K562 (cell line): Measurements from ENCODE around the gene MTA2. TPM values are rescaled to one million over a fixed set of nuclear protein-coding genes. Genes with fewer than 3 reads are reported as not detected.

Experiments
- BHLHE40 ChIP-seq: IDR thresholded peaks from 2 replicates; pipeline ENCODE4 v1.6.1; 2011; ENCODE audit warnings: low read length, improper control_type of control experiment
- BMI1 ChIP-seq: fragments of 150-350 bp; IDR thresholded peaks from 2 replicates; pipeline ENCODE4 v1.6.1; 2014; ENCODE audit warnings: low read length
- BRD9 ChIP-seq: fragments of 450-650 bp; IDR thresholded peaks from 2 replicates; pipeline ENCODE4 v1.6.1; 2018; ENCODE audit warnings: low read depth; ENCODE audit not compliant: partially characterized antibody
- CLOCK ChIP-seq: fragments of 250-450 bp; sonication (Bioruptor Pico); IDR thresholded peaks from 2 replicates; pipeline ENCODE4 v1.4.0; 2020; ENCODE audit warnings: mild to moderate bottlenecking, moderate library complexity, borderline replicate concordance
- CREB3L1 ChIP-seq: fragments of 450-650 bp; IDR thresholded peaks from 2 replicates; pipeline ENCODE4 v1.6.1; 2014; ENCODE audit warnings: low read depth, mild to moderate bottlenecking, moderate library complexity, borderline replicate concordance
- HCFC1 ChIP-seq: IDR thresholded peaks from 2 replicates; pipeline ENCODE4 v1.6.1; 2012; ENCODE audit warnings: low read depth, low read length, improper control_type of control experiment
- KLF13 ChIP-seq: fragments of 450-650 bp; IDR thresholded peaks from 2 replicates; pipeline ENCODE4 v1.6.1; 2016; ENCODE audit warnings: missing genetic modification characterization, low read depth, mild to moderate bottlenecking, missing compliant biosample characterization, moderate library complexity, borderline replicate concordance
- MAZ ChIP-seq, 2 experiments: fragments of 450-650 bp in 1 of 2; sonication (generic) in 1 of 2; formaldehyde crosslinking; IDR thresholded peaks in 1 of 2; conservative IDR thresholded peaks in 1 of 2; 2 replicates each; pipeline versions ENCODE4 v1.4.0 to v1.5.0; 2020; ENCODE audit warnings: mild to moderate bottlenecking in 1 of 2, missing genetic modification reagents in 1 of 2
- POLR2AphosphoS2 ChIP-seq: IDR thresholded peaks from 2 replicates; pipeline ENCODE4 v1.6.1; 2012; ENCODE audit warnings: low read length, improper control_type of control experiment
- POLR3G ChIP-seq: IDR thresholded peaks from 2 replicates; pipeline ENCODE4 v1.6.1; 2011; ENCODE audit not compliant: insufficient read length, insufficient replicate concordance; ENCODE audit errors: extremely low read depth
- SIN3B ChIP-seq: fragments of 450-650 bp; IDR thresholded peaks from 2 replicates; pipeline ENCODE4 v1.6.1; 2017; ENCODE audit warnings: low read depth, mild to moderate bottlenecking, moderate library complexity
- SMC3 ChIP-seq: conservative IDR thresholded peaks from 2 replicates; pipeline ENCODE4 v1.6.1; 2011; ENCODE audit warnings: low read depth, low read length, improper control_type of control experiment; ENCODE audit not compliant: insufficient read depth
- STAG1 ChIP-seq: sonication (generic); formaldehyde crosslinking; IDR thresholded peaks from 2 replicates; pipeline ENCODE4 v1.5.0; 2020; ENCODE audit warnings: missing genetic modification reagents, borderline replicate concordance
- ZNF23 ChIP-seq: fragments of 250-450 bp; sonication (Bioruptor Pico); IDR thresholded peaks from 2 replicates; pipeline ENCODE4 v1.4.0; 2020; ENCODE audit warnings: mild to moderate bottlenecking
- ZNF551 ChIP-seq: fragments of 250-450 bp; sonication (Bioruptor Pico); IDR thresholded peaks from 2 replicates; pipeline ENCODE4 v1.5.0; 2021; ENCODE audit warnings: mild to moderate bottlenecking, moderate library complexity
- ZSCAN32 ChIP-seq: fragments of 450-650 bp; formaldehyde crosslinking; IDR thresholded peaks from 2 replicates; pipeline ENCODE4 v1.4.0; 2020; ENCODE audit warnings: mild to moderate bottlenecking, moderate library complexity
- polyA plus RNA-seq, 8 experiments: library from polyadenylated mRNA; depleted of rRNA in 4 of 8; stranded (reverse) in 5 of 8; unstranded in 3 of 8; fragments of >200 nt; fragmentation: Nextera tagmentation in 2 of 8; fragmentation: Illumina TruSeq in 1 of 8; extraction: Ambion mirVana in 2 of 8; extraction: Trizol in 1 of 8; gene quantifications; 2 replicates each; pipeline versions ENCODE4 v1.2.1 to v1.2.3, GENCODE V29; 2011 to 2014; ENCODE audit warnings: inconsistent platforms in 1 of 8, missing spikeins in 1 of 8
- total RNA-seq, 7 experiments: library from RNA; depleted of rRNA in 6 of 7; stranded (reverse); fragments of >200 nt in 6 of 7; fragmentation: Illumina TruSeq in 2 of 7; extraction: Trizol in 2 of 7; gene quantifications; 2 replicates each; pipeline versions ENCODE4 v1.2.1 to v1.2.3, GENCODE V29; 2011 to 2021; ENCODE audit warnings: low replicate concordance in 1 of 7
- TF ChIP-seq, protein P1 (sequence below): fragments of 250-450 bp; sonication (Bioruptor Pico); IDR thresholded peaks from 2 replicates; pipeline ENCODE4 v1.5.0; 2021
- TF ChIP-seq, protein P2 (sequence below), 2 experiments: fragments of 450-650 bp; IDR thresholded peaks; 2 replicates each; pipeline ENCODE4 v1.6.1; 2016
- TF ChIP-seq, protein P3 (sequence below), 2 experiments: fragments of 450-650 bp; conservative IDR thresholded peaks; 2 replicates each; pipeline ENCODE4 v1.6.1; 2017; ENCODE audit warnings: mild to moderate bottlenecking in 2 of 2, moderate library complexity in 2 of 2

MTA2 gene
- total and polyA plus RNA-seq, 9 of the 15 experiments (the other 6 are each of a cell fraction or from before 2014, with no cell fraction given): 6.2 to 220 (median 172) TPM

GRCh38 chr11:62593434-62594044 is 8.1 kb downstream of the MTA2 start (continued):
- TF ChIP-seq, protein P1, sequence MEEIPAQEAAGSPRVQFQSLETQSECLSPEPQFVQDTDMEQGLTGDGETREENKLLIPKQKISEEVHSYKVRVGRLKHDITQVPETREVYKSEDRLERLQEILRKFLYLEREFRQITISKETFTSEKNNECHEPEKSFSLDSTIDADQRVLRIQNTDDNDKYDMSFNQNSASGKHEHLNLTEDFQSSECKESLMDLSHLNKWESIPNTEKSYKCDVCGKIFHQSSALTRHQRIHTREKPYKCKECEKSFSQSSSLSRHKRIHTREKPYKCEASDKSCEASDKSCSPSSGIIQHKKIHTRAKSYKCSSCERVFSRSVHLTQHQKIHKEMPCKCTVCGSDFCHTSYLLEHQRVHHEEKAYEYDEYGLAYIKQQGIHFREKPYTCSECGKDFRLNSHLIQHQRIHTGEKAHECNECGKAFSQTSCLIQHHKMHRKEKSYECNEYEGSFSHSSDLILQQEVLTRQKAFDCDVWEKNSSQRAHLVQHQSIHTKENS (CRISPR knock-in tag): no peak
- peak; percentile 15; the same call in 1 of the 2 replicates for TF ChIP-seq HCFC1
- TF ChIP-seq POLR3G: no peak
- no peak for TF ChIP-seq CLOCK (CRISPR knock-in tag)
- TF ChIP-seq, protein P2, sequence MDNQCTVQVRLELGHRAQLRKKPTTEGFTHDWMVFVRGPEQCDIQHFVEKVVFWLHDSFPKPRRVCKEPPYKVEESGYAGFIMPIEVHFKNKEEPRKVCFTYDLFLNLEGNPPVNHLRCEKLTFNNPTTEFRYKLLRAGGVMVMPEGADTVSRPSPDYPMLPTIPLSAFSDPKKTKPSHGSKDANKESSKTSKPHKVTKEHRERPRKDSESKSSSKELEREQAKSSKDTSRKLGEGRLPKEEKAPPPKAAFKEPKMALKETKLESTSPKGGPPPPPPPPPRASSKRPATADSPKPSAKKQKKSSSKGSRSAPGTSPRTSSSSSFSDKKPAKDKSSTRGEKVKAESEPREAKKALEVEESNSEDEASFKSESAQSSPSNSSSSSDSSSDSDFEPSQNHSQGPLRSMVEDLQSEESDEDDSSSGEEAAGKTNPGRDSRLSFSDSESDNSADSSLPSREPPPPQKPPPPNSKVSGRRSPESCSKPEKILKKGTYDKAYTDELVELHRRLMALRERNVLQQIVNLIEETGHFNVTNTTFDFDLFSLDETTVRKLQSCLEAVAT (IDR thresholded peaks at IDR 0.05): no peak
- TF ChIP-seq ZSCAN32 (CRISPR knock-in tag): no peak
- no peak for TF ChIP-seq KLF13 (tag)
- TF ChIP-seq, protein P3, sequence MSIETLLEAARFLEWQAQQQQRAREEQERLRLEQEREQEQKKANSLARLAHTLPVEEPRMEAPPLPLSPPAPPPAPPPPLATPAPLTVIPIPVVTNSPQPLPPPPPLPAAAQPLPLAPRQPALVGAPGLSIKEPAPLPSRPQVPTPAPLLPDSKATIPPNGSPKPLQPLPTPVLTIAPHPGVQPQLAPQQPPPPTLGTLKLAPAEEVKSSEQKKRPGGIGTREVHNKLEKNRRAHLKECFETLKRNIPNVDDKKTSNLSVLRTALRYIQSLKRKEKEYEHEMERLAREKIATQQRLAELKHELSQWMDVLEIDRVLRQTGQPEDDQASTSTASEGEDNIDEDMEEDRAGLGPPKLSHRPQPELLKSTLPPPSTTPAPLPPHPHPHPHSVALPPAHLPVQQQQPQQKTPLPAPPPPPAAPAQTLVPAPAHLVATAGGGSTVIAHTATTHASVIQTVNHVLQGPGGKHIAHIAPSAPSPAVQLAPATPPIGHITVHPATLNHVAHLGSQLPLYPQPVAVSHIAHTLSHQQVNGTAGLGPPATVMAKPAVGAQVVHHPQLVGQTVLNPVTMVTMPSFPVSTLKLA (conservative IDR thresholded peaks at IDR 0.05): peak; percentile 26 to 67; a peak in 3 of 4 replicates
- TF ChIP-seq ZNF23 (CRISPR knock-in tag): no peak
- 0 out of 2 replicates have a peak, but pooled peaks have one; percentile 11 for TF ChIP-seq SIN3B
- peak; percentile 31 for TF ChIP-seq BHLHE40
- TF ChIP-seq BMI1: no peak
- no peak for TF ChIP-seq BRD9
- TF ChIP-seq STAG1 (CRISPR knock-in tag): 0 out of 2 replicates have a peak, but pooled peaks have one; percentile 21
- peak in 1 of 2 experiments; percentile 38; a peak in 2 of 4 replicates for TF ChIP-seq MAZ (CRISPR knock-in tag; conservative IDR thresholded peaks at IDR 0.05 in 1 of 2, IDR thresholded peaks at IDR 0.05 in 1 of 2)
- no peak for TF ChIP-seq POLR2AphosphoS2
- no peak for TF ChIP-seq ZNF551 (CRISPR knock-in tag)
- TF ChIP-seq SMC3: peak; percentile 81
- TF ChIP-seq CREB3L1: no peak
